Peyer's patch (tissue), 4 donors: ENCODE measurements around the gene LGI4.

Experiments used
- CTCF ChIP-seq, 6 experiments: fragments of 450-650 bp in 4 of 6; fragments of 200-600 bp in 2 of 6; sonication (generic) in 1 of 6; IDR thresholded peaks; one replicate each; pipeline ENCODE4 v1.5.1; 2017 to 2019; ENCODE audit warnings: antibody characterized with exemption in 6 of 6, mild to moderate bottlenecking in 3 of 6, moderate library complexity in 1 of 6
- POLR2A ChIP-seq, 2 donors: fragments of 450-650 bp; IDR thresholded peaks; one replicate each; pipeline ENCODE4 v1.5.1; 2017; ENCODE audit warnings: antibody characterized with exemption in 2 of 2, mild to moderate bottlenecking in 2 of 2, moderate library complexity in 2 of 2

GRCh38 chr19:35076657-35077056 is 58.2 kb downstream of the LGI4 start:
- no peak for TF ChIP-seq POLR2A (IDR thresholded peaks at IDR 0.05)
- no peak for TF ChIP-seq CTCF (IDR thresholded peaks at IDR 0.05)
